GM12891 (cell line): ENCODE data around the gene KLHDC7A.
"Not testable (repeated sequence)": the region's sequence is repeated elsewhere in the genome, so short reads cannot be mapped to it uniquely, and the experiment has no call there.

Experiments
- DNase-seq: peaks from one replicate; pipeline ENCODE4 v3.0.0; 2011; ENCODE audit warnings: low spot score; ENCODE audit not compliant: insufficient read length
- FAIRE-seq: peaks from 2 replicates; lab custom pipeline; 2011; peaks lifted over from hg19 to GRCh38; lab: Jason Lieb, UNC
- PAX5 ChIP-seq: IDR thresholded peaks from 2 replicates; pipeline ENCODE4 v1.6.1; 2011; ENCODE audit warnings: low read length, moderate library complexity, mild to moderate bottlenecking; ENCODE audit not compliant: insufficient read depth, severe bottlenecking
- POLR2A ChIP-seq: IDR thresholded peaks from 2 replicates; pipeline ENCODE4 v1.6.1; 2011; ENCODE audit warnings: low read depth, low read length, control low read depth
- POLR2AphosphoS5 ChIP-seq: IDR thresholded peaks from 2 replicates; pipeline ENCODE4 v1.6.1; 2011; ENCODE audit warnings: low read depth, low read length, control low read depth
- POU2F2 ChIP-seq: IDR thresholded peaks from 2 replicates; pipeline ENCODE4 v1.6.1; 2011; ENCODE audit warnings: low read depth, mild to moderate bottlenecking, control low read depth, low read length, moderate library complexity
- SPI1 ChIP-seq: IDR thresholded peaks from 2 replicates; pipeline ENCODE4 v1.6.1; 2011; ENCODE audit warnings: low read depth, low read length, control low read depth
- TAF1 ChIP-seq: IDR thresholded peaks from 2 replicates; pipeline ENCODE4 v1.6.1; 2011; ENCODE audit warnings: low read depth, low read length, control low read depth

Gene KLHDC7A

DNA sequence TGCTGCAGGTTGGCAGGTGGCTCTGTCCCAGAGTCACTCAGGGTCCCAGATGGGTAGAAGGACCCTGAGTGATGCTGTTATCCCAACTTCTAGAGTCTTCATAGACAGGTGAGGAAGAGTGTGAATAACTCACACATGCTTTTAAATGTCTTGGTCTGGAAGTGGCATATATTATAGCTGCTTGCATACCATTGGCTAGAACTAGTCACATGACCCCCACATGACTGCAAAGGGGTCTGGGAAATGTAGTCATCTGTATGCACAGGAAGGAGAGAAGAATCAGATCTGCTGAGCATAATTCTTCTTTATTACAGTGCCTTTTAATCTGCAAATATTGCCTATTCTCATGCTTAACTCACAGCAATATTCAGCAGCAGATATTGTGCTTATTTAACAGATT lies 28.2 kb upstream of the KLHDC7A start:
- TF ChIP-seq POLR2A (no peak), TAF1 (no peak), SPI1 (no peak), POU2F2 (no peak), POLR2AphosphoS5 (no peak), PAX5 (no peak)
- DNase-seq (no peak), FAIRE-seq (no peak)

DNA sequence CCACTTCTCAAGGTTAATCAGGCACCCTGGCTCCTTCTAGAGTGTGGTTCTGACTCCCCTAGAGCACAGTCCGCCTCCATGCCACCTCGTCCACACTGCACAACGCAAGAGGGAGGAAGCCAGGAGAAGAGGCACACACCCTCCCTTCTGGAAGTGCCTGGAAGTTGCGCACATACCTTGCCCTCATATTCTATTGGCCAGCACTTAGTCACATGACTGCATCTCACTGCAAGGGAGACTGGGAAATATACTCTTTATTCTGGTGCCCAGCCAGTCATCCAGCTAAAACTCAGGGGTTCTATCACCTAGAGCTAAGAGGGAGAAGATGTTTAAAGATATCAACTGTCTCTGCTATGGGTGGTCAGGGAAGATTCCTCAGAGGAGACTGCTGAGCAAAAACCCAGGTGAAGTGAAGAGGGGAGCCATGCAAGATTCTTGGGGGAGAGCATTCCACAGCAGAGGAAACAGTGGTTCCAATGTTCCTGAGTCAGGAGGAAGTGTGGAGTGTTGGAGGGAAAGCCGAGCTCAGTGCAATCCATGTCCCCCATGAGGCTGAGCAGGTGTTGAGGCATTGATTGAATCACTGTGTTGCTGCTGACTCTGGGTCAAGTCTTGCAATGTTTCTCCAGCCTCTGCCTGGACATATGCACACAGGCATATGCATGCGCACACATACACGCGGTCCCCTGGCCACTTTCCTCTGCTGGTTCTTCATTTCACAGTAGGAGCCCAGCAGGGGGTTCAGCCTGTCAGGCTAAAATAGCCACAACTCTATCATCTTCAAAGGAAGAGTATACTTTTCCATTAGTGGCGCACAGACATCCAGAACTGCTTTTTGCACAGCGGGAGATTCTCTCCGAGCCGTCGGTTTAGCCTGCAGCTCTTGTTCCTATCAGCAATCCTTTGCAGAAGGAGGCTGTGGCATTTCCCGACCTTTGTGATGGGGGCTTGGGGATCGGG lies 22.3 kb upstream of the KLHDC7A start:
- DNase-seq, result no peak
- TF ChIP-seq TAF1 (no peak), POLR2A (no peak), PAX5 (no peak), SPI1 (no peak), POU2F2 (no peak)
- no peak for FAIRE-seq

DNA sequence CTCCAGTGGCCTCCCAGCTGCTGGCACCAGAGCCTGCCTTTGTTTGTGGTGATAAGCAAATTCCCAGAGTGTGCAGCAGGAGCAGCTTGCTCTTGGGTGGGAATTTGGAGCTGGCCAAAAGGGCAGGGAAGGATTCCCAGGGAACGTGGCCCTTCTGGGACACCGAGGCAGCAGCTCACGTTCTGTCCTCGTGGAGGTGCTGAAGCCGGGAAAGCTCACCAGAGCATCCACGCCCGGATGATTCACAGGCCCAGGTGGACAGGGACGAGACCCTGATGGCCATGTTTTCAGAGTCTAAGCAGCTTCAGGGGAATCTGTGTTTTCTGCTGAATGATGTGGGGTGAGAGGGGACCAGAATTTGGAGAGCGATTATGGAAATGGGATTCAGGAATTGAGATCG lies 19.1 kb upstream of the KLHDC7A start:
- no peak for TF ChIP-seq POLR2AphosphoS5
- FAIRE-seq (no peak), DNase-seq (no peak)

DNA sequence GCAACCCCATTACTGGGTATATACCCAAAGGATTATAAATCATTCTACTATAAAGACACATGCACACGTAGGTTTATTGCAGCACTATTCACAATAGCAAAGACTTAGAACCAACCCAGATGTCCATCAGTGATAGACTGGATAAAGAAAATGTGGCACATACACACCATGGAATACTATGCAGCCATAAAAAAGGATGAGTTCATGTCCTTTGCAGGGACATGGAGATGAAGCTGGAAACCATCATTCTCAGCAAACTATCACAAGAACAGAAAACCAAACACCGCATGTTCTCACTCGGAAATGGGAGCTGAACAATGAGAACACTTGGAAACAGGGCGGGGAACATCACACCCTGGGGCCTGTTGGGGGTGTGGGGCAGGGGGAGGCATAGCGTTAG lies 18.2 kb upstream of the KLHDC7A start:
- DNase-seq, FAIRE-seq: not testable (repeated sequence)

DNA sequence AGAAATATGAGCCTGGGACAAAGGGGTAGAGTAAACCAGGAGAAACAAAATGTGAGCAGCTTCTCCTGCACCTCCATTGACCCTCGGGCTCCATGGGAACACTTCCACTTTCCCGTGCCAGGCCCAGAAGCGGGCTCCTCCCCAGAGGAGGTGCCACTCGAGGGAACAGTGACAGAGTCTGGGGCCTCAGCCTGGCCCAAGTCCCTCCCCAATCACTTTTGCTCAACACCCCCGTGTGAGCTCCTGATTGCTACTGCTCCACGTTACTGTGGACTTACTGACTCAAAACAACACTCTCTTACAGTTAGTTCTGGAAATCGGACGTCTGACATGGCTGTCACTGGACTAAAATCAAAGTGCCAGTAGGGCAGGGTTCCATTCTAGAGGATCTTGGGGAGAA lies 17.7 kb upstream of the KLHDC7A start:
- FAIRE-seq (no peak), DNase-seq (no peak)
- no peak for TF ChIP-seq POU2F2
- no peak for TF ChIP-seq TAF1
- TF ChIP-seq SPI1, result no peak
- no peak for TF ChIP-seq PAX5
- TF ChIP-seq POLR2AphosphoS5, result no peak
- no peak for TF ChIP-seq POLR2A

DNA sequence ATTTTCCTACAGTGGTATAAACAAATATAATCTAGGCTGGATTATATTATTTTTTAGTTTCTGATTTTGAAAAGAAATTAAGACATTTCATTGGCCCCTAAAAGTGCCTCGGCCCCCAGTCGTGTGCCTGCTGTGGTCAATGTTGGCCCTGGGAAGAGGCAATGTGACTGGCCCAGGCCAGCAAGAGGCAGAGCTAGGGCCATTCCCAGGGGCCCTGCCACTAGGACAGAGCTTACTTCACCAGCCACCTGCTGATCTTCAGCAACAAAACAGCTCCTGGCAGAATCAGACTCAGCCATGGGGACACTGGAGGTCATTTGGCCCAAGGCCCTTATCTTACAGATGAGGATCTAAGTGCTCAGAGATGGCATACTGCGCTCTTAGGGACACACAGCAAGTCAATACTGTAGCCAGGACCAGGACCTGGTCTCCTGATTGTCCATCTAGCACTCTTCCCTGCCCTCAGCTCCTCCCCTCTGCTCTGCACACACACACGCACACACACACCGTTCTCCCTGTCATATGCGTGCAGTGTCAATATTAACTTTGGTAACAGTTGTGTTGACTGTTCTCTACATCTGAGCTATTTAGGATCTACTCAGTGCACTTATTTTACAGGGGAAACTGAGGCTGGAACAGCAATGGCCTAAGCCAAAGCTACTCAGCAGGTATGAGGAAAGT lies 16.6 kb upstream of the KLHDC7A start:
- no peak for TF ChIP-seq POLR2AphosphoS5
- no peak for TF ChIP-seq SPI1
- no peak for TF ChIP-seq POLR2A
- no peak for TF ChIP-seq TAF1
- no peak for TF ChIP-seq PAX5
- no peak for TF ChIP-seq POU2F2
- FAIRE-seq, result no peak
- DNase-seq, result no peak

DNA sequence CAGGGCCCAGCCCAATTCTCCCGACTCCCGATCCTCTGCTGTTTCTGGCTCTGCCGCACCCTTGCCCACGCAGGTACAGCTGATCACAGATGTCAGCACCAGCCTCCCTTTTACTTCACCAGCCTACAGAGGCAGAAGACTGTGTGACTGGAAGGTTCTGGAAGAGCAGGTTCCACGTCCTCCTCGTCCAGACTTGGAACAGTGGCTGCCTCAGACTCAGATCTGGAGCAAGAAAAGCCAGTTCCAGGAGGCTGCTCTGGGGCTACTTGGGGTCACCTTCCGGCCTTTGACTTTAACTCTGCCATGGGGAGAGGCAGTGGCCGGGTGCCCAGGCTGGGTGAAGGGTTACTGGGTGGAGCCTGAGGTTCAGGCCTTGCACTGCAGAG lies 16.1 kb upstream of the KLHDC7A start:
- FAIRE-seq, result no peak
- TF ChIP-seq SPI1, result no peak
- TF ChIP-seq TAF1, result no peak
- no peak for TF ChIP-seq POLR2A
- TF ChIP-seq PAX5, result no peak
- no peak for TF ChIP-seq POLR2AphosphoS5
- DNase-seq, result no peak

DNA sequence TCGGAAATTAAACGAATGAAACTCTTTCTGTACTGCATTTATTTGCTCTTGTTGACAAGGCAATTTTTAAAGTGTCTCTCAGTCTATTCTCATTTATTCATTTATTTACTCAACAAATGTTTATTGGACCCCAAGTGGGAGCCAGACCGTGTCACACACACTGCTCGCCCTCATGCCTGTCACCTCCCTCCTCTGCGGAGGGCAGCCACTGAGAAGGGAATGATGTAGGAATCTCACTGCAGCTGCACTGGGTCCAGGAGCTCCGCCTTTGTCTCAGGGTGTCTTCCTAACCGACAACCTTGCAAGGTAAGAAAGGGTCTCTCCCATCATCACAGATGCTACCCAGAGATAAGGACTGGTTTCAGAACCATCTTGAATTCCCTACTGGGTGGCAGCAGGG lies 14.1 kb upstream of the KLHDC7A start:
- DNase-seq (no peak), FAIRE-seq (no peak)
- TF ChIP-seq SPI1 (no peak), POLR2AphosphoS5 (no peak), TAF1 (no peak), POLR2A (no peak), PAX5 (no peak), POU2F2 (no peak)

DNA sequence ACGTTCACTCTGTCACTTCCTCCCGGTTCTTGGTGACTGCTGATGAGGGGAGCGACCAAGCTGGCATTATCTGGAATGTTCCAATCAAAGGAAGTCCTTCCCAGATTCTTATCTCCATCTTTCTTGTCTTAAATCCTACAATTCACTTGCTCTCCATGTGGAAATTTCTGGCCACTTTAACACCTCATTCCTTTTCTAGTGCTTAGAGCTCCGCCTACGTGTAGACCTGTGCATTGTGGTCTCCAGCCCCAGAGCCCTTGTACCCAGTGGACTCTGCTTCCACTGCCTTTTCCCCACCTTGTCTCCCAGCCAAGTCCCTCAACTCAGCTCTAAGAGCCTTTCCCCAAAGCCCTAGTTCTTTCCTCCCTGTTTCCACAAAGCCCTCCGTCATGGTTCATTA lies 12.2 kb upstream of the KLHDC7A start:
- DNase-seq (no peak), FAIRE-seq (no peak)
- no peak for TF ChIP-seq POU2F2
- no peak for TF ChIP-seq TAF1
- TF ChIP-seq POLR2AphosphoS5, result no peak
- no peak for TF ChIP-seq PAX5
- TF ChIP-seq SPI1, result no peak
- TF ChIP-seq POLR2A, result no peak

DNA sequence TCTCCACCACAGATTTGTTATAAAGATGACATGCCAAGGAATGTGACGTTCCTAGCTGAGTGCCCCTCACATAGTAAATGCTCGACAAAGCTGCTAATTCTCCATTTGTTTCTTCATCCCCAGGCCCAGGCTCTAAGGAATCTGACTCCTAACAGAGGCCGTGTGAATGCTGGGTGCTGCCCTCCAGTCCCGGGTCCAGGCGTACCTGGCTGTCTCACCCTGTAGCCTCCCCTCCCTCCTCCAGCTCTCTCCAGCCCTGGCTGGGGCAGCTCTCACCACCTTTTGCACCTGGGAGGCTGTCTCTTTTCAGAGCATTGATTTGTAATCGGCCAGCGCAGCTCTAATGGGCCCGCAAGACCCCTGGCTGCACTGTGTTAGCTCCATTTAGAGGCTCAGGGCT lies 11.2 kb upstream of the KLHDC7A start:
- DNase-seq, result no peak
- no peak for FAIRE-seq
- TF ChIP-seq TAF1 (no peak), POU2F2 (no peak)

DNA sequence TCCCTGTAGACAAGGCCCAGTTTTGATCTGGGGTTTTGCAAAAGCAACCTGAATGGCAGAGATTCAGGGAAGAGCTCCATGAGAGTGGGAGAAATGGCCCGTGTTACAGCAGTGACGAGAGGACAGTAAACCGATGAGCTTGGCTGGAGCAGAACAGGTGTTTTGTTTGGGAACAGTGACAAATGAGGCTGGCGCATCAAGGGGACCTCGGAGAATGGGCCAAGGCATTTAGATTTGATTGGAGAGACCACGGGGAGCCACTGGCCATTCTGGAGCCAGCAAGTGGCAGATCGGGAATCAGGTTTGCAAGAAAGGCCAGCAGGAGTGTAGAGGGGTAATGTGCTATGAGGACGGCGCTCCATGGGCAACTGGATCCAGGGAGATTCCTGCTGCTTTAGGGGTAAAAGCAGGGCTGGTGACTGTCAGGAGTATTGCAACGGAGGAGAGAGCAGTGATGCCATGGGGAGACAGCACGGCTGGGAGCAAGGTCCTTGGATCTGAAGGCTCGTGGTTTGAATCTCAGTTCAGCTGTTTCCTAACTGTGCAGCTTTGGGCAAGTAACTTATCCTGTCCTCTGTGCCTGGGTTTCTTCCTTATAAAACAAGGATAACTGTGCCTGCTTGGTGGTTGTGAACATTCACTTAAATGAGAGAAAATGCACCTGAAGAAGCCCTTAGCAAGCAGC lies 9.9 kb upstream of the KLHDC7A start:
- TF ChIP-seq TAF1 (no peak), POLR2AphosphoS5 (no peak)
- no peak for DNase-seq
- FAIRE-seq, result no peak
